ENCODE measurements around the gene RUSC2.

DNA sequence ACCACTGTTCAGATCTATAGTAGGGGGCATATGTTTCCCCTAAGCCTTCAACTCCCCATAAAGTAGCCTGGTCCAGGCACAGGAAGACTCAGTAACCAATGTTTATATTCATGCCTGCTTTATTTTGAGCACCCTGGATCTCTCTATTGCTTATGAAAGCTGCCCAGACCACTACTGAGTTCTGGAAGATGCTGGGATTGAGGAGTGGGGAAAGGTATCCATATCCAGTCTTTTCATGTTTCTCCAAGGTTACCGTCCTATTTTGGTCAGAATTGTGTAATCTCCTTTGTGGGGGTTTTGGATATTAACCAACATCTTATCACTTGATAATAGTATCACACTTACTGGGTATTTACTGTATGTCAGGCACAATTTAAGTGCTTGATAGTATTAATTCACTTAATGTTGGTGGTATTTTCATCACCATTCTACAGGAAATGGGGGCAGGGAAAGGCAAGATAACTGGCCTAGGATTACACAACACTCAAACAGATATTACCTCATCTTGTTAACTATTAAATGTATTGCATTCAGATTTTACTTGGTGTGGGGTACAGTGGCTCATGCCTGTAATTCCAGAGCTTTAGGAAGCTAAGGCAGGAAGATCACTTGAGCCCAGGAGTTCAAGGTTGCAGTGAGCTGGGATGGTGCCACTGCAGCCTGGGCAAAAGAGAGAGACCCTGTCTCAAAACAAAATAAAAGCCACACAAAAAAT, 36.3 kb downstream of the RUSC2 start:
- TF ChIP-seq, protein P1, sequence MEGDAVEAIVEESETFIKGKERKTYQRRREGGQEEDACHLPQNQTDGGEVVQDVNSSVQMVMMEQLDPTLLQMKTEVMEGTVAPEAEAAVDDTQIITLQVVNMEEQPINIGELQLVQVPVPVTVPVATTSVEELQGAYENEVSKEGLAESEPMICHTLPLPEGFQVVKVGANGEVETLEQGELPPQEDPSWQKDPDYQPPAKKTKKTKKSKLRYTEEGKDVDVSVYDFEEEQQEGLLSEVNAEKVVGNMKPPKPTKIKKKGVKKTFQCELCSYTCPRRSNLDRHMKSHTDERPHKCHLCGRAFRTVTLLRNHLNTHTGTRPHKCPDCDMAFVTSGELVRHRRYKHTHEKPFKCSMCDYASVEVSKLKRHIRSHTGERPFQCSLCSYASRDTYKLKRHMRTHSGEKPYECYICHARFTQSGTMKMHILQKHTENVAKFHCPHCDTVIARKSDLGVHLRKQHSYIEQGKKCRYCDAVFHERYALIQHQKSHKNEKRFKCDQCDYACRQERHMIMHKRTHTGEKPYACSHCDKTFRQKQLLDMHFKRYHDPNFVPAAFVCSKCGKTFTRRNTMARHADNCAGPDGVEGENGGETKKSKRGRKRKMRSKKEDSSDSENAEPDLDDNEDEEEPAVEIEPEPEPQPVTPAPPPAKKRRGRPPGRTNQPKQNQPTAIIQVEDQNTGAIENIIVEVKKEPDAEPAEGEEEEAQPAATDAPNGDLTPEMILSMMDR (IDR thresholded peaks at IDR 0.05): no peak
- TF ChIP-seq EP300 (IDR thresholded peaks at IDR 0.05): no peak
- no peak for TF ChIP-seq POLR2A (IDR thresholded peaks at IDR 0.05)
- no peak for TF ChIP-seq POLR2AphosphoS5 (IDR thresholded peaks at IDR 0.05)

All from upper lobe of left lung (tissue), 4 donors.